Body of pancreas (tissue), 4 donors: ENCODE data around the gene LMTK2.

ENCODE experiments used
- POLR2A ChIP-seq, 3 donors: fragments of 450-650 bp; IDR thresholded peaks; one replicate each; pipeline ENCODE4 v1.6.1; 2016; ENCODE audit warnings: antibody characterized with exemption in 3 of 3, mild to moderate bottlenecking in 2 of 3
- TF ChIP-seq, protein P1 (sequence below), 7 experiments: fragments of 450-650 bp in 4 of 7; fragments of 200-600 bp in 3 of 7; sonication (generic) in 3 of 7; IDR thresholded peaks; one replicate each; pipeline ENCODE4 v1.5.1; 2016 to 2019; ENCODE audit warnings: antibody characterized with exemption in 7 of 7

DNA sequence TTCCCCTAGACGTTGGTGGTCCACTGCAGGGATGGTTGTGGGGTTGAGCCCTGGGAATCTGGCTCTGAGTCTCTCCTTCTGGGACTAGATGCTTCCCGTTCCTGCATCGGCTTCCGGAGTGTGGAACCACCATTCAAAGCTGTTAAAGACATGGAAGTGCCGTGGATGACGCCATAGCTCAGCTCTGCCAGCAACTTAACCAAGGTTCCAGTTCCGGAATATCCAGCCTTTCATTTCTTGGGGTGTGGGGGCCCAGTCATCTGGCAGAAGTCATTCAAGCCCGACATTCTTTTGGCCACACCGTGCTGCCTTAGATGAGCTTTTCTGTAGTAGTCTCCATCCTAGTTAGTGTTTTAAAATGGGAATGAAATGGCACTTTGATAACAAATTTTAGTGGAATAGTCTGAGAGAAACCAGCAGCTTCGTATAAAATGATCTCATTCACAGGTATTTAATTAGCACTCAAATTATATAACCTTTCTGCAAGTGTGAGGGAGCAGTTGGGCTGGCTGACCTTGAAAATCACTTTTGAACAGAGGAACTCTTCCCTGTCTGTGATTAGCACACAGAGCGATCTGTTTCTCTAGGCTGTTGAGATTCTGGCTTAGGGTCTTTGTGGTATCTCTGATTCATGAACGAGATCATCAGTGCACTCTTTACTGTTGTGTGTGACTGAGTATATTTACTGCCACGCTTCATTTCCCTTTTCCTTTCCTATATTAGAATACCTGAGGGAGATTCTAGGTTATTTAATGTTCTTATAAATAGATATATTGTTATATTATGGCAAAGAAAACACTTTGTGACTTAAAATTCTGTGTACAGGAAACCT is 19.9 kb downstream of the LMTK2 start:
- TF ChIP-seq, protein P1, sequence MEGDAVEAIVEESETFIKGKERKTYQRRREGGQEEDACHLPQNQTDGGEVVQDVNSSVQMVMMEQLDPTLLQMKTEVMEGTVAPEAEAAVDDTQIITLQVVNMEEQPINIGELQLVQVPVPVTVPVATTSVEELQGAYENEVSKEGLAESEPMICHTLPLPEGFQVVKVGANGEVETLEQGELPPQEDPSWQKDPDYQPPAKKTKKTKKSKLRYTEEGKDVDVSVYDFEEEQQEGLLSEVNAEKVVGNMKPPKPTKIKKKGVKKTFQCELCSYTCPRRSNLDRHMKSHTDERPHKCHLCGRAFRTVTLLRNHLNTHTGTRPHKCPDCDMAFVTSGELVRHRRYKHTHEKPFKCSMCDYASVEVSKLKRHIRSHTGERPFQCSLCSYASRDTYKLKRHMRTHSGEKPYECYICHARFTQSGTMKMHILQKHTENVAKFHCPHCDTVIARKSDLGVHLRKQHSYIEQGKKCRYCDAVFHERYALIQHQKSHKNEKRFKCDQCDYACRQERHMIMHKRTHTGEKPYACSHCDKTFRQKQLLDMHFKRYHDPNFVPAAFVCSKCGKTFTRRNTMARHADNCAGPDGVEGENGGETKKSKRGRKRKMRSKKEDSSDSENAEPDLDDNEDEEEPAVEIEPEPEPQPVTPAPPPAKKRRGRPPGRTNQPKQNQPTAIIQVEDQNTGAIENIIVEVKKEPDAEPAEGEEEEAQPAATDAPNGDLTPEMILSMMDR (IDR thresholded peaks at IDR 0.05): no peak
- TF ChIP-seq POLR2A (IDR thresholded peaks at IDR 0.05): no peak
